NCI-H1694 (cell line): ENCODE measurements around the gene ABCB10.

ENCODE experiments used
- DNase-seq: peaks from one replicate; lab custom pipeline; 2025; lab: John Stamatoyannopoulos, UW

The ABCB10 gene

DNA sequence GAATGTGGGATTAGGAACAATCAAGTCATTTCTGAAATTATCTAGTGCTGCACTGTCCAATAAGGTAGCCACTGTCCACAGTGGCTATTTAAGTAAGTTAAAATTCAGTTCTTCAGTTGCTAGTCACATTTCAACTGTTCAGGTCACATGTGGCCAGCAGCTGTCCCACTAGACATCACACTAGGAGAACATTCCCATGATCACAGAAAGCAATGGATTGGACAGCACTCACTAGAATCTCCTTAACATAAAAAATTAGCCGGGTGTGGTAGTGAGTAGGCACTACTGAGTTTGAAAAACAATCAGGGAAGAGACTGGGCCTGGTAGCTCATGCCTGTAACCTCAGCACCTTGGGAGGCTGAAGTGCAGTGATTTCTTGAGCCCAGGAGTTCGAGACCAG, 84.0 kb downstream of the ABCB10 start:
- no peak for DNase-seq

DNA sequence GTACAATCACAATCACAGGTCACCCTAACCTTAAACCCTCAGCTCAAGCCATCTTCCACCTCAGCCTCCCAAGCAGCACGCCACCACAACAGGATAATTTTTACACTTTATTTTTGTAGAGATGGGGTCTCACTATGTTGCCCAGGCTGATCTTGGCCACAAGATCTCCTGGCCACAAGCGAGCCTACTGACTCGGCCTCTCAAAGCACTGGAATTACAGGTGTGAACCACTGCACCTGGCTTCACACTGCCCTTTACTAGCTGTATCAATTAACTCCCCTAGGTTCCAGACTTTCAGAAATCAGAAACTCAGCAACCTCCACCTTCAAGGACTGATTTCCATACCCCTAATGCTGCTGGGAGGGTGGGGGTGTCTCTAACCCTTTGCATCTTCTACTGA, 87.3 kb downstream of the ABCB10 start:
- DNase-seq: no peak

DNA sequence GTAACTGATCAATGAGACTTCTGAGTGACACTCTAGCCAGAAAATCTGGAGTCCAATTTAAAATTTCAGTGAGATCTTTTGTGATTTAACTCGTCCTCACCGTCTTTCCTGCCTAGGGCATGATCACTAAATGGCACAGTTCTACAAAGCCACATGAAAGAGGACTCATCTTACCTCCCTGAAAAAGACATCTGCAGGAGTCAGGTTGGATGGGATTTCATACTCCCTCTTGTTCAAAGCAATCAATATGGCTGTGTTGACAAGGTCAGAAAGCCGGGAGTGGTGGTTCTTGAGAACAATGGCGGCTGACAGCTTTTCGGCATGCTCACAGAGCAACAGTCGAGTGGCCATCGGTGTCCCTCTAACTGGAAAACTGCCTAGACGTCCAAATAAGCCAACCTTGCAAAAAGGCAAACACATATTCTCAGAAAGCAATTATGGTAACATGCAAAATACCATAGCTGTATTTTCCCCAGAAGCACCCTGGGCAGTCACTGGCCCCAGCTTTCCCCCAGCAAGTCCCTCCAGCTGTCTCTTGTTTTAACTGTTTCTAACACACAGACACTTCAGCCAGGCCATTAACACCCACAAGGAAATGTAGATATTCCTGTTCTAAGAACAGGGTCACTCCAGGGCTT, 88.0 kb downstream of the ABCB10 start:
- DNase-seq: no peak

DNA sequence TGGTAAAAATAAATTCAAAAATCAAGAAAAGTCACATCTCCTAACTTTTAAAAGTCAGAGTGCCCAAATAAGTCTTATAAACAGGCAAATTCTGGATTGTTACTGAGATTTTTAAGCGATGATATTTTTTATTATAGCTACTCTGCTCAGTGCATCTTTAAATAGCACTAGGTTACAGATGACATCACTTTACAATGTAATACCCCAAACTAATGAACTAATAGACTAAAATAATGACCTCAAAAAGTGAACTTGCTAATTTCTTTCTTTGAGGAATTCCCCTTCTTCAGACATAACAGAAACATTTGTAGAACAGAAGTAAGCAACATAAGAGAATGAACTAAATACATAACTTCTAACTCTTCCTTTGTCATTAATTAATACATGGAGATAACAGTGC, 91.6 kb downstream of the ABCB10 start:
- no peak for DNase-seq
